NT2/D1 (cell line): Measurements from ENCODE around the gene HOXD8.

Experiments
- DNase-seq: peaks from one replicate; pipeline ENCODE4 v3.0.0-alpha.2; 2011; ENCODE audit warnings: low read depth, low spot score
- H3K27me3 ChIP-seq: 2 replicates; pipeline ENCODE4 v1.6.0; 2011; ENCODE audit warnings: mild to moderate bottlenecking; ENCODE audit not compliant: insufficient read length, insufficient read depth
- H3K36me3 ChIP-seq: 2 replicates; pipeline ENCODE4 v1.6.1; 2011; ENCODE audit warnings: mild to moderate bottlenecking, low read length, mixed read lengths; ENCODE audit not compliant: insufficient read depth, insufficient read length
- H3K4me1 ChIP-seq: 2 replicates; pipeline ENCODE4 v1.5.1; 2011; ENCODE audit not compliant: insufficient read depth, insufficient read length
- H3K4me3 ChIP-seq: 2 replicates; pipeline ENCODE4 v1.5.1; 2011; ENCODE audit warnings: low read depth; ENCODE audit not compliant: insufficient read length
- H3K9ac ChIP-seq: 2 replicates; pipeline ENCODE4 v1.6.0; 2011; ENCODE audit warnings: low read depth; ENCODE audit not compliant: insufficient read length
- H3K9me3 ChIP-seq: 2 replicates; pipeline ENCODE4 v1.5.1; 2011; ENCODE audit warnings: mild to moderate bottlenecking, low read length; ENCODE audit not compliant: insufficient read depth
- SUZ12 ChIP-seq: IDR thresholded peaks from 2 replicates; pipeline ENCODE4 v1.6.1; 2011; ENCODE audit not compliant: insufficient read length, insufficient read depth; ENCODE audit errors: extremely low read depth
- YY1 ChIP-seq: IDR thresholded peaks from 2 replicates; pipeline ENCODE4 v1.6.1; 2011; ENCODE audit not compliant: insufficient read length, insufficient read depth
- ZNF274 ChIP-seq: IDR thresholded peaks from 2 replicates; pipeline ENCODE4 v1.6.1; 2011; ENCODE audit warnings: mild to moderate bottlenecking, low read depth, low read length

Gene HOXD8

DNA sequence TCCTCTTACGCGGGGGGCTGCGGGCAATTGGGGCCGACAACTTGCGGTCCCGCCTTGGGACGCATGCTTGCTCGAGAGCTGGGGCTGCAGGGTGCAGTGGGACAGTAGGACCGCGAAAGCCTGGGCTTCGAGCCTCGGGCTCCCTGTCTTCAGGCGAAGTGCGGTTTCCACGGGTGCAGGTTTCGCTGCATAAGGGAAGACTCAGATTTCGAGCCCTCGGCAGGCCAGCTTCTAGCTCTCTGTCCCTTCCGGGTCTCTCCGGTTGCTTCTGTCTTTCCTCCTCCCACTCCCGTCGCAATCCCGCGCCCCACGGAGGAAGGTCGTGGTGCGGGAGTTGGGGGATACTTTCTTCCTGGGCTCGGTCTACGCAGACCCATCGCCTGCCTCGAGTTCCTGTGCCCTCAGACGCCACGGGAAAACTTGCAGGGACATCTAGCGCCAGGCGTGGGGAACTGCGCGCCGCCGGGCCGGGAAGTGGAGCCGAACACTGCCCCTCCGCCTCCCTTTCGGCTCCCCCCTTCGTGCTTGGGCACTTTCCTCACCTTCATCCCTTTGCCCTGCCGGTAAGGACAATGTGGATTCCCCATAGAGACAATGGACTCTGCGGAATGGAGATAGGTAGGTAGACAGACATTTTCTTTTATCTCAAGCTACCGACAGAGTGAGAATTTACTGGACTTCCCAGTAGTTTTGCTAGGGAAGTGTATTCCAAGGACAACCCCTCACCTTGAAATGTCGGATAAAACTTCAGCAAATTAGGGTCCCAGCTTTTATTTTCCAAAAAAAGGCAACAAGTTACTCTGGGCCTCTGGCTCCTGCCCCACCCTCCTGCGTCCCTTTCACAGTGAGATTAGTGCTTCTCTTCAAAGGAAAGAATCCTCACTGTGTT, 41.2 kb upstream of the HOXD8 start:
- peak overlapping the region; percentile 76 for H3K4me3 ChIP-seq

DNA sequence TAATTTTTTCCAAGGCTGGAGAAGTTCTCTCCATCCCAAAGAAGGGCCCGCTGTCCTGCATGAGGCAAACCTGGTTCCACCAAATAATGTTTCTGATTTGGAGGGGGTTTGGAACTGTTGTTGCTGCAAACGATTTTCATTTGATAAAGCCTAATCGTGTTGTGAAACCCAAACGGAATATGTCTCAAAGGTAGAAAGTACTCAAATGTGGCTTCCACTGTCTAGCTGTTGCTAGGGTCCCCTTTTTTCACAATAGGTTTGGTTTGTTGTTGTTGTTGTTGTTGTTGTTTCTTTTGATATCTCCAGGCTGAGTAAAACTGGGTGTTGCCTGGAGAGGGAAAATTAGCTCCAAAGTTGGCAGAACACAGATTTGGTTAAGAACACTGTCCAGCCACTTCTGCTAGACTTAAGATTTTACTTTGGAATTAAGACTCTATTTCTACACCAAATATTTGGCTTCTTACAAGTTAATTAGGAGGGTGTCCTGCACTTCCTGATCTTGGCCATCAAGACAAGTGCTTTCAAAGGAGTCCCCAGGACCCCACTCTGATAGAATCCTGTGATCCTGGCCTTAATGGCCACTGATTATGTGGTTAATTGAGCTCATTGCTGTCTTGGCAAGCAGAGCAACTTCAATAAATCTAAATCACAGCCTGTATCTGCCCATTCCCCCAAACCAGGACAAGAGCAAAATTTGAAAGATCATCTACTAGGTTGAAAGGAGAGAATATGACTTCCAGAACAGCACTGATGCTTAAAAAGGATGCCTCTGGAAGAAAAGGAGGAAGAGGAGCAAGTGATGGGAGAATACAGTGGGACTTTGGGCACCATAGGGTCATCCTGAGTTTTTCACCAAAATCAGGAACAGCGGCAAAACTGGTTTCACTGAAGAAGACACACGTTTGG, 40.3 kb upstream of the HOXD8 start:
- Histone ChIP-seq H3K4me1 (peaks cover 6% of the 10 kb centered on the region), H3K9ac (no peak overlapping the region), H3K27me3 (peaks cover 93% of the 10 kb centered on the region), H3K4me3 (no peak overlapping the region), H3K36me3 (peaks cover under 1% of the 10 kb centered on the region), H3K9me3 (peaks cover 19% of the 10 kb centered on the region; the same call in 1 of the 2 replicates)
- DNase-seq = no peak
- no peak for TF ChIP-seq YY1
- no peak for TF ChIP-seq ZNF274
- TF ChIP-seq SUZ12 = no peak

More for the DNA sequence above, 41.2 kb upstream of the HOXD8 start:
- Histone ChIP-seq H3K36me3 (no peaks in the 10 kb centered on the region), H3K4me1 (peaks cover 4% of the 10 kb centered on the region), H3K9me3 (peaks cover 11% of the 10 kb centered on the region; the same call in 1 of the 2 replicates), H3K27me3 (peaks cover 93% of the 10 kb centered on the region), H3K9ac (peak overlapping the region; percentile 88)
- no peak for DNase-seq
- TF ChIP-seq YY1 (no peak), ZNF274 (no peak), SUZ12 (no peak)

DNA sequence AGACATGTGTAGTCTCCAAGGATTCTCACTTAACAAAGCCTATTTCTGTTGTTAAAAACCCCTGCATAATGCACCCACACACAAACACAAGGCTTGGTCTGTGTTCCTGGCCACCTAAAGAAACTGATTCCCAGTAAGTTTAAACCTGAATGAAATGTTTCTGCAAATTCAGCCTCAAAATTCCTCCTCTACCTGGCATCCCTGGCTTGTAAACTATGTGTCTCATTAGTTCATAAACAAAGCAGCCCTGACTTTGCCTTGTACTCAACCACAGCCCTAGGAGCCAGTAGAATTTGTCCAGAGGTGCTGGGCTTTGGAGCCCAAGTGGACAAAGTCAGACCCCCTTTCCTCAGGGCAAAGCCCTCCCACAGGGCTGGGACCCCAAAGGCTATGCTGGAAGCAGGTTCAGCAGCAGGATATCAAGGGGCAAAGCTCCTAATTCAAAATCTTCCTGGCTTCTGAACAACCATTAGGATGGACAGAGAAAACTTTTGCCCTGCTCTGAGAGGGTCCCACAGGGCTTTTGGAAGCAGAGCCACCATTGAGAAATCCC, 39.6 kb upstream of the HOXD8 start:
- Histone ChIP-seq H3K9me3 (peaks cover 26% of the 10 kb centered on the region; the same call in 1 of the 2 replicates), H3K9ac (no peak overlapping the region), H3K36me3 (peaks cover 7% of the 10 kb centered on the region), H3K4me1 (peaks cover 6% of the 10 kb centered on the region), H3K4me3 (no peak overlapping the region), H3K27me3 (peaks cover 93% of the 10 kb centered on the region)
- no peak for TF ChIP-seq SUZ12
- no peak for TF ChIP-seq YY1
- no peak for TF ChIP-seq ZNF274
- DNase-seq = no peak

DNA sequence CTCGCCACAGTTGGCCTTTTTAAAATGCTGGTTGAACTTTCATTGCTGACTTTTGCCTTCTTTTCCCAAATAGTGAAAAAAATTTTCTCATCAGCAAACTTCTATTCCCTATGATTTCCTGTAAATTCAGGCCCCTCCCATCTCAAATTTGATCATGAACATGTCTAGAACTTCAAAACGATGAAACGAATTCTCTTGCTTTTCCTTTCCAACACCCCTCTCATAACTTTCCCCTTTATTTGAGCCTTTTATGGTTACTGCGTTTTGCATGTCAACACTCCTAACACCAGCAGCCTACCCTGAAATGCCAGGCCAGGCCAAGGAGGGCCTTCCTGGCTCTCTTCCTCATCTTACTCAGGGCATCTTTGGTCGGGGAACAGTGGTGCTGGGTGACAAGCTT, 38.6 kb upstream of the HOXD8 start:
- Histone ChIP-seq H3K9ac (no peak overlapping the region), H3K4me1 (peaks cover 6% of the 10 kb centered on the region), H3K27me3 (peaks cover 93% of the 10 kb centered on the region), H3K36me3 (peaks cover 10% of the 10 kb centered on the region), H3K9me3 (peaks cover 35% of the 10 kb centered on the region; the same call in 1 of the 2 replicates), H3K4me3 (no peak overlapping the region)
- TF ChIP-seq YY1 (no peak), SUZ12 (no peak), ZNF274 (no peak)
- no peak for DNase-seq

DNA sequence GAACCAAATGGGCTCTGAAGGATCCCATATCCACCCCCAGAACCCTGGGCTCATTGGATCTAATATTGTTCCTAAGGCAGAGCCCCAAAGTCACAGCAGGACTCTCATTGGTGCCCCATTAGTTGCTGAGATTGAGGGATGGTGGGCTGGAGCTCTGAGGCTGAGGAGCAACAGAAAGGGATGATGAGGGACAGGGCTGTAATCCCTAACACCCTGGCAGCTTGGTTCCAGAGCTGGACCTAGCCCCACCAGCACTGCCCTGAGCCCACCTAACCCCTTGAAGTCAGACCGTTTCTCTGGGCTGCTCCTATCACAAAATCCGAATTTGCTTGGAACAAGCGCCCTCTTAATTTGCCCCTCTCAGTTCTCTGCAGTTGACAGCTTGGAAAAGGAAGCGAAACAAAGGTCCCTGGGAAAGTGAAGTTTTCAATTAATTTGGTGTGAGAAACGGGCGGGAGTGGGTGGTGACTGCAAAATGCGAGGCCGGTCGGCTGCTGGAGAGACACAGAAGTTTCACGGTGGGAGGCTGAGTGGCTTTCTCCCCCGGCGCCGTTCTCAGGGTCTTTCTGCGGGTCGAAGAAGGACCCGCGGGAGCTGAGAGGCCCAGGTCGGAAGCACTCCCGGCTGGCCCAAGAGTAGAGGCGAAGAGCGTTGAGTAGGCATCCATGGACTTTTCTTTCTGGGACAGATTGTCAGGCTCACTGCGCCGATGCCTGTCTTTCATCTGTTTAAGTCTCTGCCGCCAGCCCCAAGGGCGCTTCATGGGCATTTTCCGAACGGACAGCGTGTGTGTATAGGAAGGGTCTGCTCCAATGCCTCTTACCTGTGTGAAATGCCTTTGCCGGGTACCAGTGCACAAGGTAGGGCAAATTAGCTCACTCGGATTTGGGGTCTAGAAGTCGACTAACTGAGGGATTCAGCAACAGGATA, 37.9 kb upstream of the HOXD8 start:
- H3K27me3 ChIP-seq = peaks cover 92% of the 10 kb centered on the region
- H3K9ac ChIP-seq = no peak overlapping the region
- peaks cover 37% of the 10 kb centered on the region; the same call in 1 of the 2 replicates for H3K9me3 ChIP-seq
- H3K4me3 ChIP-seq = no peak overlapping the region
- DNase-seq = no peak
- peaks cover 6% of the 10 kb centered on the region for H3K4me1 ChIP-seq
- TF ChIP-seq SUZ12 = no peak
- TF ChIP-seq ZNF274 = no peak
- no peak for TF ChIP-seq YY1
- peaks cover 10% of the 10 kb centered on the region for H3K36me3 ChIP-seq
